Fibroblast of lung (primary cell): Measurements from ENCODE around the gene PDZD4. TPM values are rescaled to one million over a fixed set of nuclear protein-coding genes. Genes with fewer than 3 reads are reported as not detected.

Experiments
- DNase-seq, 2 donors: peaks; one replicate each; pipeline versions ENCODE4 v3.0.0 to v3.0.0-alpha.2; 2010; ENCODE audit warnings: low read depth in 2 of 2
- H2AFZ ChIP-seq: 2 replicates; pipeline ENCODE4 v1.5.1; 2012; ENCODE audit warnings: low read length, control low read depth, inconsistent platforms
- H3K27ac ChIP-seq: 2 replicates; pipeline ENCODE4 v1.5.1; 2011; ENCODE audit warnings: low read length, control low read depth; ENCODE audit not compliant: insufficient read depth
- H3K27me3 ChIP-seq: 2 replicates; pipeline ENCODE4 v1.5.1; 2011; ENCODE audit warnings: mild to moderate bottlenecking, low read length; ENCODE audit not compliant: control insufficient read depth, insufficient read depth
- H3K36me3 ChIP-seq: 2 replicates; pipeline ENCODE4 v1.5.1; 2011; ENCODE audit warnings: low read length; ENCODE audit not compliant: control insufficient read depth, insufficient read depth
- H3K4me1 ChIP-seq: 2 replicates; pipeline ENCODE4 v1.5.1; 2011; ENCODE audit warnings: low read length; ENCODE audit not compliant: control insufficient read depth, insufficient read depth; ENCODE audit errors: extremely low read depth
- H3K4me2 ChIP-seq: 2 replicates; pipeline ENCODE4 v1.5.1; 2011; ENCODE audit warnings: low read length, control low read depth; ENCODE audit not compliant: insufficient read depth; ENCODE audit errors: extremely low read depth
- H3K4me3 ChIP-seq, 4 experiments: fragments of 200-600 bp in 1 of 4; sonication (generic) in 1 of 4; replicated peaks in 1 of 4; 2 replicates each; pipeline ENCODE4 v1.5.1; 2011 to 2016; ENCODE audit warnings: low read length in 4 of 4, low read depth in 3 of 4, mild to moderate bottlenecking in 3 of 4, control low read depth in 2 of 4, inconsistent platforms in 1 of 4, mixed read lengths in 1 of 4; ENCODE audit not compliant: insufficient read depth in 1 of 4; ENCODE audit errors: control extremely low read depth in 1 of 4
- H3K79me2 ChIP-seq: 2 replicates; pipeline ENCODE4 v1.5.1; 2012; ENCODE audit warnings: mild to moderate bottlenecking, low read length, inconsistent platforms; ENCODE audit not compliant: control insufficient read depth, insufficient read depth
- H3K9ac ChIP-seq: 2 replicates; pipeline ENCODE4 v1.5.1; 2011; ENCODE audit warnings: mild to moderate bottlenecking, low read length, control low read depth; ENCODE audit not compliant: insufficient read depth
- H3K9me3 ChIP-seq: 2 replicates; pipeline ENCODE4 v1.5.1; 2012; ENCODE audit warnings: low read depth, low read length; ENCODE audit not compliant: control insufficient read depth, insufficient read depth
- H4K20me1 ChIP-seq: 2 replicates; pipeline ENCODE4 v1.5.1; 2011; ENCODE audit warnings: low read length; ENCODE audit not compliant: control insufficient read depth, insufficient read depth; ENCODE audit errors: extremely low read depth
- EZH2 ChIP-seq: IDR thresholded peaks from 2 replicates; pipeline ENCODE4 v1.5.1; 2012; ENCODE audit warnings: low read length, control low read depth, mild to moderate bottlenecking; ENCODE audit errors: missing control alignments
- polyA plus RNA-seq, 2 donors: library from polyadenylated mRNA; depleted of rRNA in 1 of 2; stranded (reverse) in 1 of 2; unstranded in 1 of 2; fragments of >200 nt; gene quantifications; 2 replicates each; pipeline ENCODE4 v1.2.1, GENCODE V29; 2011 to 2012; ENCODE audit warnings: missing spikeins in 1 of 2
- total RNA-seq: library from RNA; depleted of rRNA; stranded (reverse); fragments of >200 nt; gene quantifications from 2 replicates; pipeline ENCODE4 v1.2.1, GENCODE V29; 2014
- TF ChIP-seq, protein P1 (sequence below), 2 donors: IDR thresholded peaks in 1 of 2; conservative IDR thresholded peaks in 1 of 2; 1 replicate in 1 of 2; 2 replicates in 1 of 2; pipeline ENCODE4 v1.5.1; 2011 to 2012; ENCODE audit warnings: low read length in 2 of 2, control low read depth in 1 of 2, inconsistent platforms in 1 of 2, low read depth in 1 of 2, mild to moderate bottlenecking in 1 of 2

The PDZD4 gene
- total and polyA plus RNA-seq, 2 donors (not counting 1 experiment from before 2014, with no cell fraction given), result under 0.01 to 0.10 TPM

DNA sequence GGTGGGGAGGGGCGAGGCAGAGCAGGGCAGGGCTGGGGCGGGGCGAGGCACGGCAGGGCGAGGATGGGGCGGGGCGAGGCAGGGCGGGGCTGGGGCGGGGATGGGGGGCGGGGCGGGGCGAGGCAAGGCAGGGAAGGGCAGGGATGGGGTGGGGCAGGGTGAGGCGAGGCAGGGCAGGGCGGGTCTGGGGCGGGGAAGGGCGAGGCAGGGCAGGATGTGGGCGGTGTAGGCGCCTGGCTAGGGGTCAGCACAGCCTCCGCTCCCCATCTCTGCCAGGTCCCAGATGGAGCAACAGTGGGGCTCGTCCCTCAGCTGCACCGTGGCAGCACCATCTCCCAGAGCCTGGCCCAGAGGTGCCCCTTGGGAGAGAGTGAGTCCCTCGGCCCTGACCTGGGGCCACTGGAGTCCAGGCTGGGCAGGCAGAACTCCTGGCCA is 53.7 kb downstream of the PDZD4 start:
- Histone ChIP-seq H4K20me1 (no peaks in the 10 kb centered on the region), H3K27me3 (no peaks in the 10 kb centered on the region), H3K79me2 (no peaks in the 10 kb centered on the region), H2AFZ (no peak overlapping the region), H3K9me3 (no peaks in the 10 kb centered on the region), H3K9ac (no peak overlapping the region), H3K4me2 (no peak overlapping the region), H3K4me1 (no peaks in the 10 kb centered on the region), H3K4me3 (no peak overlapping the region), H3K36me3 (no peaks in the 10 kb centered on the region), H3K27ac (no peak overlapping the region)
- no peak for DNase-seq
- TF ChIP-seq, protein P1, sequence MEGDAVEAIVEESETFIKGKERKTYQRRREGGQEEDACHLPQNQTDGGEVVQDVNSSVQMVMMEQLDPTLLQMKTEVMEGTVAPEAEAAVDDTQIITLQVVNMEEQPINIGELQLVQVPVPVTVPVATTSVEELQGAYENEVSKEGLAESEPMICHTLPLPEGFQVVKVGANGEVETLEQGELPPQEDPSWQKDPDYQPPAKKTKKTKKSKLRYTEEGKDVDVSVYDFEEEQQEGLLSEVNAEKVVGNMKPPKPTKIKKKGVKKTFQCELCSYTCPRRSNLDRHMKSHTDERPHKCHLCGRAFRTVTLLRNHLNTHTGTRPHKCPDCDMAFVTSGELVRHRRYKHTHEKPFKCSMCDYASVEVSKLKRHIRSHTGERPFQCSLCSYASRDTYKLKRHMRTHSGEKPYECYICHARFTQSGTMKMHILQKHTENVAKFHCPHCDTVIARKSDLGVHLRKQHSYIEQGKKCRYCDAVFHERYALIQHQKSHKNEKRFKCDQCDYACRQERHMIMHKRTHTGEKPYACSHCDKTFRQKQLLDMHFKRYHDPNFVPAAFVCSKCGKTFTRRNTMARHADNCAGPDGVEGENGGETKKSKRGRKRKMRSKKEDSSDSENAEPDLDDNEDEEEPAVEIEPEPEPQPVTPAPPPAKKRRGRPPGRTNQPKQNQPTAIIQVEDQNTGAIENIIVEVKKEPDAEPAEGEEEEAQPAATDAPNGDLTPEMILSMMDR (conservative IDR thresholded peaks at IDR 0.05 in 1 of 2, IDR thresholded peaks at IDR 0.05 in 1 of 2; ENCODE audit: low read depth in 1 of 2, low read length in 2 of 2), result no peak
- no peak for TF ChIP-seq EZH2

DNA sequence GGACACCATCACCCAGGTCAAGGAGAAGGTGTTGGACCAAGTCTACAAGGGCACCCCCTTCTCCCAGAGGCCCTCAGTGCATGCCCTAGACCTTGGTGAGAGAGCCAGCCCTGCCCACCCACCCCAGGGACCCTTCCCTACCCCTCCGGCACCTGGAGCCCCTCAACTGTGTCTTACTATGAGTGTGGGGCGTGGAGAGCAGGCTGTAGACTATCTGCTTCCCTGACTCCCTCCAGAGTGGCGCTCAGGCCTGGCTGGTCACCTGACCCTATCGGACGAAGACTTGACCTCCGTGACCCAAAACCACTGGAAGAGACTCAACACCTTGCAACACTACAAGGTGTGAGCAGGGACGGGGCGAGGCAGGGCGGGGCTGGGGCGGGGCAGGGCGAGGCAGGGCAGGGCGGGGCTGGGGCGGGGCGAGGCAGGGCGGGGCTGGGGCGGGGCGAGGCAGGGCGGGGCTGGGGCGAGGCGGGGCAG is 54.2 kb downstream of the PDZD4 start:
- Histone ChIP-seq H3K27ac (no peak overlapping the region), H3K9ac (no peak overlapping the region), H3K9me3 (no peaks in the 10 kb centered on the region), H2AFZ (no peak overlapping the region), H3K4me3 (no peak overlapping the region), H3K27me3 (no peaks in the 10 kb centered on the region), H3K4me1 (no peaks in the 10 kb centered on the region), H3K79me2 (no peaks in the 10 kb centered on the region), H3K4me2 (no peak overlapping the region), H4K20me1 (no peaks in the 10 kb centered on the region), H3K36me3 (no peaks in the 10 kb centered on the region)
- TF ChIP-seq EZH2, result no peak
- TF ChIP-seq, protein P1 (conservative IDR thresholded peaks at IDR 0.05 in 1 of 2, IDR thresholded peaks at IDR 0.05 in 1 of 2; ENCODE audit: low read depth in 1 of 2, low read length in 2 of 2), result no peak
- no peak for DNase-seq

DNA sequence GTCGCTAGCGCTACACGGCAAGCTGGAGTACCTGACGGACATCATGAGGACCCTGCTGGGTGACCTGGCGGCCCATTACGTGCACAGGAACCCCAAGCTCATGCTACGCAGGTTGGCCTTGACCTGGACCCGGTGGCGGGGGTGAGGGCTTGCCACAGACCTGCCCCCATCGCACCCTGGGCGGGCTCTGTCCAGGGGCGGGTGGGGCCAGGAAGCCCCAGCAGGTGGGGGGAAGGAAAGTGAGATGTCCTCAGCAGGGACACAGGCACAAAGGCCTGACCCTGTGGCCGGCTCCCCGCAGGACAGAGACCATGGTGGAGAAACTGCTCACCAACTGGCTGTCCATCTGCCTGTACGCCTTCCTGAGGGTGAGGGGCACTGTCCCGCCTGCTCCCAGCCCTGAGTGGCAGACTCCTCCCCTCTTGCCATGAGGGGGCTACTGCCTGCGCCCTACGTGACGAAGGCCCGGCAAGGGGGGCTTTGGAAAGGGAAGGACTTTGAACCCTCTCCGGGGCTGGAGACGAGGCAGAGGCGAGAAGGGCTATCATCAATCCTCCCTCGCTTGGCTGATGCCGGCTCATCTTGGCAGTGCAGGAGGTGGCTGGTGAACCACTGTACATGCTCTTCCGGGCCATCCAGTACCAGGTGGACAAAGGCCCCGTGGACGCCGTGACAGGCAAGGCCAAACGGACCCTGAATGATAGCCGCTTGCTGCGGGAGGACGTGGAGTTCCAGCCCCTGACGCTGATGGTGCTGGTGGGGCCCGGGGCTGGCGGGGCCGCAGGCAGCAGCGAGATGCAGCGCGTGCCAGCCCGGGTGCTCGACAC is 54.8 kb downstream of the PDZD4 start:
- Histone ChIP-seq H3K4me1 (no peaks in the 10 kb centered on the region), H3K79me2 (no peaks in the 10 kb centered on the region), H4K20me1 (no peaks in the 10 kb centered on the region), H3K4me2 (no peak overlapping the region), H3K27ac (no peak overlapping the region), H3K27me3 (no peaks in the 10 kb centered on the region), H3K9ac (no peak overlapping the region), H3K9me3 (no peaks in the 10 kb centered on the region), H3K36me3 (no peaks in the 10 kb centered on the region), H2AFZ (no peak overlapping the region), H3K4me3 (no peak overlapping the region)
- TF ChIP-seq, protein P1 (conservative IDR thresholded peaks at IDR 0.05 in 1 of 2, IDR thresholded peaks at IDR 0.05 in 1 of 2; ENCODE audit: low read depth in 1 of 2, low read length in 2 of 2), result no peak
- TF ChIP-seq EZH2, result no peak
- no peak for DNase-seq
